GM12878 (cell line): ENCODE measurements around the gene SDK2.

Experiments used
- ATF2 ChIP-seq: IDR thresholded peaks from 2 replicates; pipeline ENCODE4 v1.6.1; 2012; ENCODE audit warnings: low read length, inconsistent platforms
- CTCF ChIP-seq, 3 experiments: IDR thresholded peaks in 2 of 3; conservative IDR thresholded peaks in 1 of 3; 2 replicates each; pipeline ENCODE4 v1.5.1; 2011; ENCODE audit warnings: low read depth in 3 of 3, low read length in 3 of 3, mild to moderate bottlenecking in 3 of 3, control low read depth in 2 of 3, moderate library complexity in 2 of 3, inconsistent platforms in 1 of 3, mixed read lengths in 1 of 3; ENCODE audit not compliant: control insufficient read depth in 2 of 3, insufficient read depth in 1 of 3; ENCODE audit errors: extremely low read depth in 1 of 3
- EZH2 ChIP-seq: IDR thresholded peaks from 2 replicates; pipeline ENCODE4 v1.6.1; 2012; ENCODE audit warnings: low read depth, mild to moderate bottlenecking, control low read depth, inconsistent platforms, low read length, borderline replicate concordance; ENCODE audit not compliant: control insufficient read depth
- NRF1 ChIP-seq: conservative IDR thresholded peaks from 2 replicates; pipeline ENCODE4 v1.6.1; 2011; ENCODE audit warnings: mild to moderate bottlenecking, low read depth, low read length, improper control_type of control experiment
- PAX5 ChIP-seq: IDR thresholded peaks from 2 replicates; pipeline ENCODE4 v1.6.1; 2011; ENCODE audit warnings: low read depth, low read length, borderline replicate concordance
- PAX8 ChIP-seq: fragments of 450-650 bp; IDR thresholded peaks from 2 replicates; pipeline ENCODE4 v1.6.1; 2017; ENCODE audit warnings: mild to moderate bottlenecking, moderate library complexity
- RAD21 ChIP-seq: IDR thresholded peaks from 2 replicates; pipeline ENCODE4 v1.6.1; 2011; ENCODE audit warnings: mild to moderate bottlenecking, low read depth, low read length, moderate library complexity; ENCODE audit not compliant: insufficient read depth
- YBX1 ChIP-seq: fragments of 450-650 bp; IDR thresholded peaks from 2 replicates; pipeline ENCODE4 v1.6.1; 2016; ENCODE audit warnings: antibody characterized with exemption
- YY1 ChIP-seq: IDR thresholded peaks from 2 replicates; pipeline ENCODE4 v1.6.1; 2011; ENCODE audit warnings: low read depth, mild to moderate bottlenecking, low read length

DNA sequence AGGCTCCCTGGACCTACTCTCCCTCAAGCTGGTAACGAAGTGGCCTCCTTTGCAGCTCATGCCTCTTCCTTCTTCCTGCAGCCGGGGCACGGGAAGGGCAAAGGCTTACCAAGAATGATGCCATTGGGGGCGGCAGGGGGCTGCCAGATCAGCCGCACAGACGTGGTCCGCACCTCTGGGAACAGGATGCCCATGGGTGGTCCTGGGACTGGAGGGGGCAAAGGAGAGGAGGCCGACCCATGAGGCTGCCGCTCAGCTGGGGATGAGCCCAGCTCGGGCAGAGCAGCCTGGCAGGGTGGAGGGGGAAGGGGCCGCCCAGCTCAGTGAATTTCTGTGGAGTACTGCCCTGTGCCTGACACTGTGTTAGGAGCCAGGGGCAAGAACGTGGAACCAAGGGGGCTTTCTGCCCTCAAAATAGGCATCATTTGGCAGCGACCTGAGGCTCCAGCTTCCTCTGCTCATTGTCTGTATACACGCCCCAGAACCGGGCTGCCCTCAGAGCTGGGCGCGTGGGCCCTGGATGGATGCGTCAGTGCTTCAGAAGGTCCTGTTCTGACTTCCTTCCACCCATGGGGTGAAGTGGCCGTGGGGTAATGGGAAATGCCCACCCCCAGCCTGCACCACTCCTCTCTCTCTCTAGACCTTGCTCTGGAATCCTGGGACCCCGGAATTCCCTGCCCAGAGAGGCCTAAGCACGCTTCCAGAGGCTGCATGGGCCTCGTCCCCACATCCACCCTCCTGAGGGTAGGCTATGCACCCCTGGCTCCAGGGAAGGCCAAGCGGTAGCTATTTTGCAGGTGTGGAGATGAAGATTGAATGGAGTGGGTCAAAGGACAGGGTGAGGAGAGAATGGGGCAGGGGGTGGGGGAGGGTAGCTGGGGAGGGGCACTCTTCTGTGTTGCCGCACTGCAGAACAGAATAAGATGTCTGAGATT, 252.6 kb downstream of the SDK2 start:
- TF ChIP-seq PAX5 (no peak), PAX8 (no peak), NRF1 (no peak), EZH2 (no peak), RAD21 (no peak), CTCF (IDR thresholded peaks at IDR 0.05 in 2 of 3, conservative IDR thresholded peaks at IDR 0.05 in 1 of 3; ENCODE audit: control insufficient read depth in 2 of 3, extremely low read depth in 1 of 3, insufficient read depth in 1 of 3, low read depth in 3 of 3, low read length in 3 of 3) (no peak), ATF2 (no peak), YY1 (no peak), YBX1 (no peak)
